Endometrial microvascular endothelial cells (primary cell): ENCODE results near the gene IL20RA. TPM values are rescaled to one million over a fixed set of nuclear protein-coding genes. Genes with fewer than 3 reads are reported as not detected.

ENCODE experiments used
- in situ Hi-C: cut with HindIII; loops from 2 replicates; pipeline ENCODE4 v1.10.0; 2017; ENCODE audit warnings: low sequenced_read_pairs, low pct_unique_long_range_greater_than_20kb; ENCODE audit errors: inconsistent ontology term
- total RNA-seq: library from RNA; depleted of rRNA; stranded (reverse); fragments of >200 nt; gene quantifications from one replicate; pipeline ENCODE4 v1.2.3, GENCODE V29; 2015; ENCODE audit errors: inconsistent ontology term

Gene IL20RA
- total RNA-seq, 1 donor from 2014 or later = not detected

- in situ Hi-C loops = no loop called here
Observed at GRCh38 chr6:137051790-137052472, 7.2 kb upstream of the IL20RA start.

- in situ Hi-C loops = no loop called here
Observed at GRCh38 chr6:137049095-137049494, 4.3 kb upstream of the IL20RA start.

- in situ Hi-C loops = no loop called here
Observed at GRCh38 chr6:137046871-137047412, 2.2 kb upstream of the IL20RA start.

- in situ Hi-C loops = no loop called here
Observed at GRCh38 chr6:137045222-137045789, 541 bp upstream of the IL20RA start.

GRCh38 chr6:137043710-137044365, 927 bp downstream of the IL20RA start:
- in situ Hi-C loops = no loop called here

GRCh38 chr6:137040393-137040792, 4.4 kb downstream of the IL20RA start:
- in situ Hi-C loops = no loop called here

GRCh38 chr6:137039010-137039409, 5.8 kb downstream of the IL20RA start:
- in situ Hi-C loops = no loop called here

GRCh38 chr6:137036566-137037300, 8.0 kb downstream of the IL20RA start:
- in situ Hi-C loops = no loop called here

- in situ Hi-C loops = no loop called here
Observed at GRCh38 chr6:137033828-137034227, 10.9 kb downstream of the IL20RA start.

GRCh38 chr6:137031122-137031521, 13.6 kb downstream of the IL20RA start:
- in situ Hi-C loops = no loop called here

- in situ Hi-C loops = no loop called here
Observed at GRCh38 chr6:137028912-137029311, 15.9 kb downstream of the IL20RA start.

- in situ Hi-C loops = no loop called here
Observed at GRCh38 chr6:137025786-137026730, 18.7 kb downstream of the IL20RA start.

- in situ Hi-C loops = no loop called here
Observed at GRCh38 chr6:137024237-137024990, 20.4 kb downstream of the IL20RA start.

- in situ Hi-C loops = no loop called here
Observed at GRCh38 chr6:137020776-137021175, 24.0 kb downstream of the IL20RA start.

GRCh38 chr6:137019476-137020272, 25.1 kb downstream of the IL20RA start:
- in situ Hi-C loops = no loop called here

GRCh38 chr6:137017081-137017480, 27.7 kb downstream of the IL20RA start:
- in situ Hi-C loops = no loop called here

- in situ Hi-C loops = no loop called here
Observed at GRCh38 chr6:137016356-137016755, 28.4 kb downstream of the IL20RA start.
